HL-60 (cell line): ENCODE measurements around the gene EIF3A.

Experiments used
- GABPA ChIP-seq: IDR thresholded peaks from 2 replicates; pipeline ENCODE4 v1.6.1; 2012; ENCODE audit warnings: low read depth
- TF ChIP-seq, protein P1 (sequence below): IDR thresholded peaks from one replicate; pipeline ENCODE4 v1.5.1; 2011; ENCODE audit warnings: low read length, control low read depth, inconsistent platforms; ENCODE audit not compliant: insufficient read depth

DNA sequence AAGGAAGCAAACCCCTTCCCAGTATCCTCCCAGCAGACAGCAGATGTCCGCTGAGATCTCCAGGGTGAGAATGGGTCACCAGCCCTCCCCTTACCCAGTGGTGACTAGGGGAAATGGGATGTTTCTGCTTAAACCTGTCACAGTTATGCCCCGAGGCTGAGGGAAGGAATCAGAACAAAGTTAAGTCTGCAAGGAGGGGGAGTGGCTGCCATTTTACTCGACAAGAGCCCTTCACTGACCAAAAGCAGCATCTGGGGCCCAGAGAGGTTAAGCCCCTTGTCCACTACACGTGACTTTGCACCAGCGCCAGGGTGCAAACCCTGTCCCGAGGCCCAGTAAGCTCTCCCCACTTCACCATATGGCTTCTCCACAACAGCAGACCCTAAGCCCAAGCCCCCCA, 55.7 kb downstream of the EIF3A start:
- TF ChIP-seq GABPA: no peak
- TF ChIP-seq, protein P1, sequence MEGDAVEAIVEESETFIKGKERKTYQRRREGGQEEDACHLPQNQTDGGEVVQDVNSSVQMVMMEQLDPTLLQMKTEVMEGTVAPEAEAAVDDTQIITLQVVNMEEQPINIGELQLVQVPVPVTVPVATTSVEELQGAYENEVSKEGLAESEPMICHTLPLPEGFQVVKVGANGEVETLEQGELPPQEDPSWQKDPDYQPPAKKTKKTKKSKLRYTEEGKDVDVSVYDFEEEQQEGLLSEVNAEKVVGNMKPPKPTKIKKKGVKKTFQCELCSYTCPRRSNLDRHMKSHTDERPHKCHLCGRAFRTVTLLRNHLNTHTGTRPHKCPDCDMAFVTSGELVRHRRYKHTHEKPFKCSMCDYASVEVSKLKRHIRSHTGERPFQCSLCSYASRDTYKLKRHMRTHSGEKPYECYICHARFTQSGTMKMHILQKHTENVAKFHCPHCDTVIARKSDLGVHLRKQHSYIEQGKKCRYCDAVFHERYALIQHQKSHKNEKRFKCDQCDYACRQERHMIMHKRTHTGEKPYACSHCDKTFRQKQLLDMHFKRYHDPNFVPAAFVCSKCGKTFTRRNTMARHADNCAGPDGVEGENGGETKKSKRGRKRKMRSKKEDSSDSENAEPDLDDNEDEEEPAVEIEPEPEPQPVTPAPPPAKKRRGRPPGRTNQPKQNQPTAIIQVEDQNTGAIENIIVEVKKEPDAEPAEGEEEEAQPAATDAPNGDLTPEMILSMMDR: no peak
